ENCODE results near the gene GBF1.
A peak's percentile ranks its signal among the peaks of the same experiment; 100 is the strongest.

Gene GBF1

DNA sequence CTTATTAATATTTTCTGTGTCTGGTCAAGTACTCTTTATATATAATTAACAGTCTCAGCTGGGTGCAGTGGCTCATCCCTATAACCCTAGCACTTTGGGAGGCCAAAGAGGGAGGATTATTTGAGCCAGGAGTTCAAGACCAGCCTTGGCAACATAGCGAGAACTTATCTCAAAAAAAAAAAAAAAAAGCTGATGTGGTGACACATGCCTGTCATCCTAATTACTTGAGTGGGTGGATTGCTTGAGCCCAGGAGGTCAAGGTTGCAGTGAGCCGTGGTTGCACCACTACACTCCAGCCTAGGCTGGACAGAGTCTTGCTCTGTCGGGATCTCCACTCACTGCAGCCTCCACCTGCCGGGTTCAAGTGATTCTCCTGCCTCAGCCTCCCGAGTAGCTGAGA, 26.0 kb upstream of the GBF1 start:
- Histone ChIP-seq H3K27me3 (ENCODE audit: insufficient read depth, low read length) (no peaks in the 10 kb centered on the region), H3K4me1 (ENCODE audit: control insufficient read depth, insufficient read depth, low read length, unreplicated experiment) (no peaks in the 10 kb centered on the region), H2AFZ (ENCODE audit: low read length, unreplicated experiment) (no peak overlapping the region), H3K36me3 (ENCODE audit: insufficient read depth, low read length) (no peaks in the 10 kb centered on the region), H3K27ac (ENCODE audit: low read depth, low read length) (no peak overlapping the region), H3K4me3 (ENCODE audit: low read depth, low read length) (no peak overlapping the region), H3K79me2 (ENCODE audit: control insufficient read depth, insufficient read depth, low read length, unreplicated experiment) (no peaks in the 10 kb centered on the region)

DNA sequence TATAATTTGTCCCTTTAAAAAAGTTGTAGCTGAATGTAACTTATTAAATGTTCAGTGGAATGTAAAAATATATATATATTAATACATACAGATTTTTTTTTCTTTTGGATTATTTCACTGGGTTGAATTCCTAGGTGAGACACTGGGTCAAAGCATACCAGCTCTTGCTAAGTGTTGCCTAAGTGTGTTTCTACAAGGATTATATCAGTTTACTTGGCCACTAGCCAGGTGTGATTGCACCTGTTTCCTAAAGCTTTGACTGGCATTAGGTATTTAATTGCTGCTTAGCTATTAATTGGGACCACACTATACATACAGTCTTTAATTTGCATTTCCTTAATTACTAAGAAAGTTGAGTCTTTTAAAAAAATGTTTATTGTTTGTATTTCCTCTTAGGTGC, 24.7 kb upstream of the GBF1 start:
- Histone ChIP-seq H3K79me2 (ENCODE audit: control insufficient read depth, insufficient read depth, low read length, unreplicated experiment) (no peaks in the 10 kb centered on the region), H3K27me3 (ENCODE audit: insufficient read depth, low read length) (no peaks in the 10 kb centered on the region), H3K27ac (ENCODE audit: low read depth, low read length) (no peak overlapping the region), H2AFZ (ENCODE audit: low read length, unreplicated experiment) (no peak overlapping the region), H3K36me3 (ENCODE audit: insufficient read depth, low read length) (no peaks in the 10 kb centered on the region), H3K4me1 (ENCODE audit: control insufficient read depth, insufficient read depth, low read length, unreplicated experiment) (peaks cover 7% of the 10 kb centered on the region), H3K4me3 (ENCODE audit: low read depth, low read length) (no peak overlapping the region)

DNA sequence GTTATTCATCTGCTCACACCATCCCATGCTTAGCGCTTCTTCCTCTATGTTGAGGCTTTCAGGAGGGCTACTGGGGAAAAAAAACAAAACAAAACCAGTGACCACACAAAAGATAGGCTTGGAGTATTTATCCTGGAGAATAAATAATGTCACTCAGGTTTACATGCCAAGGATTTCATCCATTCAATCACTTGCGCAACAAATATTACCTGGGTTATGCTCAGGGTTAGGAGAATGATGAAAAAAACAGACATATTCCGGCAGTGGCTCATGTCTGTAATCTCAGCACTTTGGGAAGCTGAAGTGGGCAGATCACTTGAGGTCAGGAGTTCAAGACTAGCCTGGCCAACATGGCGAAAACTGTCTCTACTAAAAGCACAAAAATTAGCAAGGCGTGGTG, 22.5 kb upstream of the GBF1 start:
- Histone ChIP-seq H3K4me1 (ENCODE audit: control insufficient read depth, insufficient read depth, low read length, unreplicated experiment) (peaks cover 20% of the 10 kb centered on the region), H3K79me2 (ENCODE audit: control insufficient read depth, insufficient read depth, low read length, unreplicated experiment) (no peaks in the 10 kb centered on the region), H3K36me3 (ENCODE audit: insufficient read depth, low read length) (no peaks in the 10 kb centered on the region), H3K4me3 (ENCODE audit: low read depth, low read length) (no peak overlapping the region), H3K27ac (ENCODE audit: low read depth, low read length) (no peak overlapping the region), H2AFZ (ENCODE audit: low read length, unreplicated experiment) (no peak overlapping the region), H3K27me3 (ENCODE audit: insufficient read depth, low read length) (no peaks in the 10 kb centered on the region)

DNA sequence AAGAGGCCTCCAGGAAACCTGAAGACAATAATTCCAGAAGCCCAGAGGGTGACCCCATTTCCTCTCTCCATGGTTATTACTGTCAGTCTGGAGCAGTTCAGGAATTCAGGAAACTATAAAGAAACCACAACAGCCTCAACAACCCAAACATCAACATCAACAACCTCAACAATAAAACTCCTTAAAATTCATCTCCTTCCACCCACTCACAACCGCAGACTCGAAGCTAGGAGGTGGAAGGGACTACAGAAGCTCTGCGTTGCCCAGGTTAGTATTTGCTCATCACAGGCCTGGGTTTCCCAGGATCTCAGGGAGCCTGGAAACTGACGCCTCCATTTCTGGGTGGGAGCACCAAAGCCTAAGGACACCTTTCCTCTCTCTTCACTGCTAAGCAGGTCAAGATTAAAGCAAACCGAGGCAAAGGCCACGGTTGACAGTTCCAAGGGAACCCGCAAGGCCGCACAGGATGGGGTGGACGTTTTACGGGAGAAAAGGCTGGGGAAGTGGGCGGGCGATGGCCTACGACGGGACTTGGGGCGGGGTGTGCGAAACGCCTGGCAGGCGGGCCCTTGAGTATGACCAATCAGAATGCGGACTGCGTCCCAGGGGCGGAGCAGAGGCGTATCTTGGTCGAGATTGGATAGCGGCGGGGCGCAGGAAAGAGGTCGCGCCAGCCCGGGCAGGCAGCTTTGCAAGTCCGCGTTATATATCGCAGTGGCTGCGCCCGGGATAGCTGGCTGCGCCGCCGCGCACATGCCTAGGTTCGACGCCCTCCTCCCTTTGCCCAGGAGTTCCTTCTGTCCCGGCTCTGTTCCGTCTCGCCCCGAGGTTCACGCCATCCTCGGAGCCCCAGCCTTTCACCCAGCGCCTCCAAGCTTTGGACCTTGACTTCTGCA, 19.4 kb upstream of the GBF1 start, which contains the start of gene ELOVL3:
ELOVL3 (plus strand) TSS at position 654 of the 896 bp plus-strand sequence. CDS start 250 bp downstream, outside the sequence.
- Histone ChIP-seq H3K4me1 (ENCODE audit: control insufficient read depth, insufficient read depth, low read length, unreplicated experiment) (peaks cover 20% of the 10 kb centered on the region), H3K27ac (ENCODE audit: low read depth, low read length) (peak within 1 kb of the TSS; percentile 24), H3K36me3 (ENCODE audit: insufficient read depth, low read length) (no peaks in the 10 kb centered on the region), H3K4me3 (ENCODE audit: low read depth, low read length) (peak within 1 kb of the TSS; percentile 63), H3K79me2 (ENCODE audit: control insufficient read depth, insufficient read depth, low read length, unreplicated experiment) (no peaks in the 10 kb centered on the region), H3K27me3 (ENCODE audit: insufficient read depth, low read length) (no peaks in the 10 kb centered on the region), H2AFZ (ENCODE audit: low read length, unreplicated experiment) (peak within 1 kb of the TSS; percentile 39)

DNA sequence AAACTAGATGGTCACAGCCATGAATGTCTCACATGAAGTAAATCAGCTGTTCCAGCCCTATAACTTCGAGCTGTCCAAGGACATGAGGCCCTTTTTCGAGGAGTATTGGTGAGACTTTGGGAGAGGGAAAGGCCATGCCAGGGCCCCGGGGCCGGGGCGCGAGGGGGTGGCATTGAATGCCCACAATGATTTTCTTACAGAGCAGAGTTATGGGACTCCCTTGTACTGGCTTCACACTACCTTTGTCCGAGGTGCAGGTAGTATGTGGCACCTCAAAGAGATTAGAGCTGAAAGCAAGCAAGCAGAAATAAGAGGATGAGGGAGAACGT, 18.8 kb upstream of the GBF1 start:
- H2AFZ ChIP-seq (ENCODE audit: low read length, unreplicated experiment) = peak overlapping the region; percentile 28
- H3K27me3 ChIP-seq (ENCODE audit: insufficient read depth, low read length) = no peaks in the 10 kb centered on the region
- peak overlapping the region; percentile 63 for H3K4me3 ChIP-seq (ENCODE audit: low read depth, low read length)
- H3K79me2 ChIP-seq (ENCODE audit: control insufficient read depth, insufficient read depth, low read length, unreplicated experiment) = no peaks in the 10 kb centered on the region
- peaks cover 20% of the 10 kb centered on the region for H3K4me1 ChIP-seq (ENCODE audit: control insufficient read depth, insufficient read depth, low read length, unreplicated experiment)
- no peaks in the 10 kb centered on the region for H3K36me3 ChIP-seq (ENCODE audit: insufficient read depth, low read length)
- H3K27ac ChIP-seq (ENCODE audit: low read depth, low read length) = no peak overlapping the region

DNA sequence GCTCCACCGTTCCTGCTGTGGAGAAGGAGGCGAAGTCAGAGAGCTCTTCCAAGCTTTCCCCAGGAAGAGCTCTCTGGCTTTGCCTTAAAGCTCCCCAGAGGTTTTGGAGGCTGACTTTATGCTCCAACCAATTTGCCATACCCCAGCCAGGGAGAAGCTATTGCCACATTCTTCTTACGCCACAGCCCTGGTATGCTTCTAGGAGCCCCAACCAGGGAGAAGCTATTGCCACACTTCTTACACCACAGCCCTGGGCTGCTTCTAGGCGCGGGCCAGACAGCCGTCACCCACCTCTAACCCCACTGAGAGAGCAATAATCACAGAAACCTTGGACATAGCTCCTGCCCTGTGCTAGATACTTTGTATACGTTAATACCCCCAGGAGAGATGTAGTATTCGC, 18.3 kb upstream of the GBF1 start:
- Histone ChIP-seq H3K4me3 (ENCODE audit: low read depth, low read length) (peak overlapping the region; percentile 63), H3K36me3 (ENCODE audit: insufficient read depth, low read length) (no peaks in the 10 kb centered on the region), H3K79me2 (ENCODE audit: control insufficient read depth, insufficient read depth, low read length, unreplicated experiment) (no peaks in the 10 kb centered on the region), H2AFZ (ENCODE audit: low read length, unreplicated experiment) (no peak overlapping the region), H3K27me3 (ENCODE audit: insufficient read depth, low read length) (no peaks in the 10 kb centered on the region), H3K4me1 (ENCODE audit: control insufficient read depth, insufficient read depth, low read length, unreplicated experiment) (peaks cover 20% of the 10 kb centered on the region), H3K27ac (ENCODE audit: low read depth, low read length) (no peak overlapping the region)

DNA sequence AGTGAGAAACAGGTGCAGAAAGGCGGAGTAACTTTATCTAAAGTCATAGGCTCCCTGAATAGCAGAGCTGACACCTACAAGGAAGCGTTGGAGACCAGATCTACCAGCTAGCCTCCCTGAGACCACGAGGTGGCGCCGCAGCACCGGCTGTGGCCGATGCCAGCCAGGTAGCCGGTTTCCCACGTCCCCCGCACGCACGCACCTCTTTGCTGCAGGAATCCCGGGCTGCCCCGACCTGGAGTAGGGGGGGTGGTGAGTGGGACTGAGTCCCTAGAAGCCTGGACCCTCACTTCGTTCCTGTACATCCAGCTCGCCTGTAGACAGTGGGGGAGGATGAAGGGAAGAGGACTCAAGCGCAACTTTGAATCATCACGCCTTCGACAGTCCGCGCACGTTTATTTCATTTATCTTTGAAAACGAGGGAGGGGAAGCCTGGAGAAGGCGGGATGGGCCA, 15.5 kb upstream of the GBF1 start:
- H3K79me2 ChIP-seq (ENCODE audit: control insufficient read depth, insufficient read depth, low read length, unreplicated experiment) = no peaks in the 10 kb centered on the region
- peak overlapping the region; percentile 71 for H2AFZ ChIP-seq (ENCODE audit: low read length, unreplicated experiment)
- H3K4me1 ChIP-seq (ENCODE audit: control insufficient read depth, insufficient read depth, low read length, unreplicated experiment) = peaks cover 20% of the 10 kb centered on the region
- H3K27ac ChIP-seq (ENCODE audit: low read depth, low read length) = peak overlapping the region; percentile 11; the same call in 1 of the 2 replicates
- no peaks in the 10 kb centered on the region for H3K36me3 ChIP-seq (ENCODE audit: insufficient read depth, low read length)
- H3K4me3 ChIP-seq (ENCODE audit: low read depth, low read length) = peak overlapping the region; percentile 77
- H3K27me3 ChIP-seq (ENCODE audit: insufficient read depth, low read length) = no peaks in the 10 kb centered on the region

DNA sequence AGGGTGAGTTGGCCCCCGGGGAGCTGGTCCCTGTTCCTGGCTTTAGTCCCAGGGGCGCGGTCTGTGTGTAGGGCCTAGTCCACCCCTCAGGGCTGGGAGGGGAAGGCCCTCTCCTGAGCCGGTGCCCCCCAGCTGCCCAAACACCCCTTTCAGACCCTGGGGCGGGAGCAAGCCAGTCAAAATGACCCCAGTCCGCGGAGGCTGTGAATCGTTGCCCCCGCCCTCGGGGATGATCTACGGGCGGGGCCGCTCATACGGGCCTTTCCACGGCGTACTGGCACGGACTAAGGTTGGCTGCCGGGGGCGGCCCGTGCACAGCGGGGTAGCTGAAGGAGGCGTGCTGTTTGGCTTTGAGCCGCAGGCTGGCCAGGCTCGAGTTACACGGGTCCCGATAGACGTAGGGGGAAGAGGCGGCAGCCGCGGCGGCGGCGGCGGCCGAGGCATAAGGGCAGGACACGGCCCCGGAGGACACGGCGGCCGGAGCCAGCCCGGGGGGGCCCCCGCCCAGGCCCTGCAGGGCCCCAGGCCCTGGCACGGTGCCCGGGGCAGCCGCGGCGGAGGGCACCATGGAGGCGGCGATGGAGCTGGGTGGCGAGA, 15.0 kb upstream of the GBF1 start:
- no peaks in the 10 kb centered on the region for H3K27me3 ChIP-seq (ENCODE audit: insufficient read depth, low read length)
- H3K27ac ChIP-seq (ENCODE audit: low read depth, low read length) = peak overlapping the region; percentile 11; the same call in 1 of the 2 replicates
- peak overlapping the region; percentile 71 for H2AFZ ChIP-seq (ENCODE audit: low read length, unreplicated experiment)

DNA sequence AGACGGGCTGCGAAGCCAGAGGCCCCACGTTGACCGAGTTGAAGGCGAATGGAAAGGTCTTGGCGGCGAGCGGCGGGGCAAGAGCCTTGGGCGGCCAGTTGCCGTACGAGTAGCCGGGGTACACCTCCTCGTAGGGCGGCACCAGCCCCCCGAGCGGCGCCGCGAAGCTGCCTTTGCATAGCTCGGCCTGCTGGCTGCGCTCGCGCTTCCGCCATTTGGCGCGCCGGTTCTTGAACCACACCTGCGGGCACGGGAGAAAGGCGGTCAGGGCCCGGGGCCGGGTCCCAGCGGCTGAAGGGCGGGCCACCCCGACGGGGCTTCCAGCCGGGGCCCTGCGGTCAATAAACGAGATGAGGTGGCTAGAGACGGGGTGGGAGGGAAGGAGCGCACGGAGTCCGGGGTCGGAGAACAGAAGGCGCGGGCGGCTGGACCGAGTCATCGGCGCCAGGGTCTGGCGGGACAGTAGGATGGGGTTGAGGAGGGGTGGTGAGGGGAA, 14.4 kb upstream of the GBF1 start:
- peak overlapping the region; percentile 77 for H3K4me3 ChIP-seq (ENCODE audit: low read depth, low read length)
- H2AFZ ChIP-seq (ENCODE audit: low read length, unreplicated experiment) = peak overlapping the region; percentile 71
- H3K27me3 ChIP-seq (ENCODE audit: insufficient read depth, low read length) = no peaks in the 10 kb centered on the region
- peaks cover 19% of the 10 kb centered on the region for H3K4me1 ChIP-seq (ENCODE audit: control insufficient read depth, insufficient read depth, low read length, unreplicated experiment)
- H3K36me3 ChIP-seq (ENCODE audit: insufficient read depth, low read length) = no peaks in the 10 kb centered on the region
- no peaks in the 10 kb centered on the region for H3K79me2 ChIP-seq (ENCODE audit: control insufficient read depth, insufficient read depth, low read length, unreplicated experiment)
- H3K27ac ChIP-seq (ENCODE audit: low read depth, low read length) = no peak overlapping the region

More for the DNA sequence above, 15.0 kb upstream of the GBF1 start:
- no peaks in the 10 kb centered on the region for H3K79me2 ChIP-seq (ENCODE audit: control insufficient read depth, insufficient read depth, low read length, unreplicated experiment)
- H3K4me1 ChIP-seq (ENCODE audit: control insufficient read depth, insufficient read depth, low read length, unreplicated experiment) = peaks cover 19% of the 10 kb centered on the region
- H3K36me3 ChIP-seq (ENCODE audit: insufficient read depth, low read length) = no peaks in the 10 kb centered on the region
- peak overlapping the region; percentile 77 for H3K4me3 ChIP-seq (ENCODE audit: low read depth, low read length)

DNA sequence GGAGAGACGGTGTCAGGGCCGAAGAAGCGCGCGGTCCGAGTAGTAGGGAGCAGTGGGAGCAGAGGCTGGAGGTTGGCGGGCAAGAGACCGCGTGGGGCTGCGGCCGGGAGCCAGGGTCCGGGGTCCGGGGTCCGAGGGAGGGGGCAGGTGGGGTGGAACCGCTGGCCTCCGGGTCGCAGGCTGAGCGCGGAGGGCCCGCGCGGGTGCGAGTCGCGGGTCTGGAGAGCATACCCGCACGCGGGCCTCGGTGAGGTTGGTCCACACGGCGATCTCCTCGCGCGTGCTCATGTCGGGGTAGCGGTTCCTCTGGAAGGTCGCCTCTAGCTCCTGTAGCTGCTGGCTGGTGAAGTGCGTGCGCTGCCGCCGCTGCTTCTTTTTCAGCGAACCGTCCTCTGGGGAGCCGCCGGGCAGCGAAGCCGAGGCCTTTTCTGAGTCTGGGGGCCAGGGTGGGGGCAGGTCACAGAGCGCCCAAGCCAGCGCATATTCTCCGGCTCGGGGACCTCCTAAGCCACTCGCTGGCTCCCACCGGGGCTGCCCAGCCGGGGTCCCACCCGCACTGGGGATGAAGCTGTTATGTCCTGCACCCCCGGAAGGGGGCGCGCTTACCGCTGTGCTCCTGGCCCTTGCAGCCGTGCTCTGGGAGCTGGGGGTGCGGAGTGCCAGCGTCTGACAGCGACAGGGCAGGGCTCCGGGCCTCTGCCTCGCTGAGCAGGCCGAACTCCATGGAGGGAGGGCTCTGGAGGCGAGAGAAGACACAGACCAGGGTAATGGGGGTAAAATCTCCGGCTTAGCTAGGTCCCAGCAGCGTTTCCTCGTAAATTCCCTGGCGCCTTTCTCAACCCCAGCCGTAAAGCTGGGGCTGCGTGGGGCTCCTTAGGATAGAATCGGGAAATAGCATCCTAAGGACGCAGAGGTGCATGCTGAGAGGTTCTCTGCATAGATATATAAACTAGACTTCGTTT, 13.7 kb upstream of the GBF1 start:
- H3K36me3 ChIP-seq (ENCODE audit: insufficient read depth, low read length) = no peaks in the 10 kb centered on the region
- H3K79me2 ChIP-seq (ENCODE audit: control insufficient read depth, insufficient read depth, low read length, unreplicated experiment) = no peaks in the 10 kb centered on the region
- H3K4me1 ChIP-seq (ENCODE audit: control insufficient read depth, insufficient read depth, low read length, unreplicated experiment) = peaks cover 17% of the 10 kb centered on the region
- peak overlapping the region; percentile 71 for H2AFZ ChIP-seq (ENCODE audit: low read length, unreplicated experiment)
- H3K27ac ChIP-seq (ENCODE audit: low read depth, low read length) = no peak overlapping the region
- H3K4me3 ChIP-seq (ENCODE audit: low read depth, low read length) = peak overlapping the region; percentile 77
- no peaks in the 10 kb centered on the region for H3K27me3 ChIP-seq (ENCODE audit: insufficient read depth, low read length)
